WTC11 (cell line): ENCODE data around the gene OTULIN. TPM values are rescaled to one million over a fixed set of nuclear protein-coding genes. Genes with fewer than 3 reads are reported as not detected.

Source experiments
- ATAC-seq: fragments of 200-7000 bp; cut with Tn5 transposase; 2 replicates; pipeline ENCODE4 v1.10.0; 2021; ENCODE audit warnings: mild to moderate bottlenecking, moderate library complexity
- CTCF ChIA-PET: fragments of 300-600 bp; sonication (Branson Sonifier 250); formaldehyde crosslinking; loops from one replicate; lab custom pipeline; 2021; ENCODE audit warnings: antibody characterized with exemption; lab: Charles Lee
- POLR2A ChIA-PET: fragments of 350-600 bp; sonication (Branson Sonifier 250); formaldehyde crosslinking; loops from one replicate; lab custom pipeline; 2021; ENCODE audit warnings: antibody characterized with exemption; lab: Charles Lee
- DNase-seq: peaks from one replicate; pipeline ENCODE4 v3.0.0; 2021; ENCODE audit warnings: low spot score
- H3K27ac Mint-ChIP-seq: 2 replicates; pipeline ENCODE4 v1.8.0; 2021; ENCODE audit warnings: mixed read lengths
- H3K27me3 Mint-ChIP-seq: 2 replicates; pipeline ENCODE4 v1.8.0; 2021; ENCODE audit warnings: low read depth, mild to moderate bottlenecking, moderate library complexity, mixed read lengths
- H3K36me3 Mint-ChIP-seq: 2 replicates; pipeline ENCODE4 v1.8.0; 2021; ENCODE audit warnings: mixed read lengths
- H3K4me1 Mint-ChIP-seq: 2 replicates; pipeline ENCODE4 v1.8.0; 2022; ENCODE audit warnings: mixed read lengths
- H3K4me3 Mint-ChIP-seq: 2 replicates; pipeline ENCODE4 v1.8.0; 2021; ENCODE audit warnings: mild to moderate bottlenecking, moderate library complexity, mixed read lengths
- H3K9me3 Mint-ChIP-seq: 2 replicates; pipeline ENCODE4 v1.8.0; 2021; ENCODE audit warnings: mixed read lengths
- AFF4 ChIP-seq: sonication (generic); formaldehyde crosslinking; IDR thresholded peaks from 2 replicates; pipeline ENCODE4 v1.8.1; 2023; ENCODE audit warnings: mild to moderate bottlenecking, missing genetic modification reagents, borderline replicate concordance
- ARID4B ChIP-seq: sonication (generic); formaldehyde crosslinking; IDR thresholded peaks from 2 replicates; pipeline ENCODE4 v1.8.0; 2023; ENCODE audit warnings: missing genetic modification reagents, mild to moderate bottlenecking, borderline replicate concordance
- CREM ChIP-seq: sonication (generic); formaldehyde crosslinking; IDR thresholded peaks from 2 replicates; pipeline ENCODE4 v1.8.1; 2022; ENCODE audit warnings: mild to moderate bottlenecking, missing genetic modification reagents, moderate library complexity
- GRHL2 ChIP-seq: fragments of 250-450 bp; sonication (Bioruptor Pico); IDR thresholded peaks from 2 replicates; pipeline ENCODE4 v1.8.0; 2022; ENCODE audit warnings: mild to moderate bottlenecking, moderate library complexity; ENCODE audit not compliant: insufficient replicate concordance, severe bottlenecking
- NFATC4 ChIP-seq: fragments of 250-450 bp; sonication (Bioruptor Pico); IDR thresholded peaks from 2 replicates; pipeline ENCODE4 v1.9.0; 2021; ENCODE audit warnings: mild to moderate bottlenecking
- NR2C2 ChIP-seq: sonication (generic); formaldehyde crosslinking; IDR thresholded peaks from 2 replicates; pipeline ENCODE4 v1.8.0; 2022; ENCODE audit warnings: mild to moderate bottlenecking, missing genetic modification reagents
- RORB ChIP-seq: fragments of 250-450 bp; sonication (Bioruptor Pico); IDR thresholded peaks from 2 replicates; pipeline ENCODE4 v1.9.0; 2021; ENCODE audit warnings: mild to moderate bottlenecking
- TEAD1 ChIP-seq: sonication (generic); formaldehyde crosslinking; IDR thresholded peaks from 2 replicates; pipeline ENCODE4 v1.8.0; 2022; ENCODE audit warnings: mild to moderate bottlenecking, missing genetic modification reagents
- TEAD4 ChIP-seq: sonication (generic); formaldehyde crosslinking; IDR thresholded peaks from 2 replicates; pipeline ENCODE4 v1.8.0; 2022; ENCODE audit warnings: mild to moderate bottlenecking, missing genetic modification reagents
- TP53 ChIP-seq: sonication (generic); formaldehyde crosslinking; IDR thresholded peaks from 2 replicates; pipeline ENCODE4 v1.8.1; 2023; ENCODE audit warnings: mild to moderate bottlenecking, missing genetic modification reagents
- ZBTB21 ChIP-seq: sonication (generic); formaldehyde crosslinking; IDR thresholded peaks from 2 replicates; pipeline ENCODE4 v1.8.1; 2023; ENCODE audit warnings: mild to moderate bottlenecking, missing genetic modification reagents, borderline replicate concordance
- ZNF263 ChIP-seq: sonication (generic); formaldehyde crosslinking; IDR thresholded peaks from 2 replicates; pipeline ENCODE4 v1.8.1; 2022; ENCODE audit warnings: low read depth, mild to moderate bottlenecking, moderate library complexity, missing genetic modification reagents
- ZNF281 ChIP-seq: sonication (generic); formaldehyde crosslinking; IDR thresholded peaks from 2 replicates; pipeline ENCODE4 v1.8.0; 2023; ENCODE audit warnings: mild to moderate bottlenecking, missing genetic modification reagents
- ZNF317 ChIP-seq: sonication (generic); formaldehyde crosslinking; IDR thresholded peaks from 2 replicates; pipeline ENCODE4 v1.8.1; 2023; ENCODE audit warnings: low read depth, mild to moderate bottlenecking, moderate library complexity, missing genetic modification reagents, borderline replicate concordance
- ZNF423 ChIP-seq: fragments of 250-450 bp; sonication (Bioruptor Pico); IDR thresholded peaks from 2 replicates; pipeline ENCODE4 v2.1.2; 2022; ENCODE audit warnings: mild to moderate bottlenecking, moderate library complexity
- total RNA-seq: library from RNA; stranded (reverse); gene quantifications from 3 replicates; pipeline ENCODE4 v1.2.3, GENCODE V29; 2021

The OTULIN gene
- total RNA-seq, 1 experiment from 2014 or later: 25.0 TPM

DNA sequence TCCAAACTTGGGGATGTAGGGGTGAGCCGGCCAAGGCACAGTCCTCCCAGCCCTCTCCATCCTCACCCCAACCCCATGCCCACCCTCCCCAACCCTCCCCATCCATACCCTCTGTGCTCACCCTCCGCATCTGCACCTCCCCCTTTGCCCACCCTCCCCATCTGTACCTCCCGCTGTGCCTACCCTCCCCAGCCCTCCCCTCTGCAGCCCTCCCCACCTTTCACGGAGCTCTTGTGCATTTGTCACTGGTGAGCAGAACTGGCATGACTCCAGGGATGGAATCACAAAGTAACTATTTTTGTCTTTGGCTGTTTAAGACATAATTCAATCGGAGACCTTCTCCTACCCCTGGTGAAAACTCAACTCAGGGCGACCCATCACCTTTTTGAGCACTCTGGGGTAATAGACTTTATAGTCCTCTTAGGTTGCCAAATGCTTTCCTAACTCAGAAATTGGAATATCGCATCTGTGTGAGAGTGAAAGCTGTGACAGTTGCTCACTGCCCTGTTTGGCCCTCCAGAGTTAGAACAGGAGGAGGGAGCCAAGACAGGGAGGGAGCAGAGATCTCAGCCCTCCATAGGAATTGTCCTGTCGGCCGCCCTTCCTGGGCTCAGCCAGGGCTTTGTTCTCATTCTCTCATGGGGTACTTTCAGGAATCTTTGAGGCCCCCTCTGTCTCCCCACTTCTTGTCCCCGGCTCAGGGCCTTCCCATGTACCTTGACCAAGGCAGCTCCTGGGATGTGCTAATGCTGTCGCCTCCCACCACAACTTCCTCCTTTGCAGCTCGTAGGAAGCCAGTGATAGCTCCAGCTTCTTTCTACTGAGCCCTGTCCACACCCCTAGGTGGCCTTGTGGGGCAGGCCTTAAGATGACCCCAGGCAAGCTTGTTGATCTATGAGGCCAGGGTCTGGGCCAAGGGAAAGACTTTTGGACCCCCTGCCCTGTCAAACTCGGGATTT, 36.2 kb downstream of the OTULIN start (continued):
- TF ChIP-seq ZNF281: no peak
- TF ChIP-seq CREM (CRISPR knock-in tag): no peak
- no peak for TF ChIP-seq TEAD4 (CRISPR knock-in tag)
- TF ChIP-seq ARID4B: no peak
- TF ChIP-seq AFF4 (CRISPR knock-in tag): no peak

DNA sequence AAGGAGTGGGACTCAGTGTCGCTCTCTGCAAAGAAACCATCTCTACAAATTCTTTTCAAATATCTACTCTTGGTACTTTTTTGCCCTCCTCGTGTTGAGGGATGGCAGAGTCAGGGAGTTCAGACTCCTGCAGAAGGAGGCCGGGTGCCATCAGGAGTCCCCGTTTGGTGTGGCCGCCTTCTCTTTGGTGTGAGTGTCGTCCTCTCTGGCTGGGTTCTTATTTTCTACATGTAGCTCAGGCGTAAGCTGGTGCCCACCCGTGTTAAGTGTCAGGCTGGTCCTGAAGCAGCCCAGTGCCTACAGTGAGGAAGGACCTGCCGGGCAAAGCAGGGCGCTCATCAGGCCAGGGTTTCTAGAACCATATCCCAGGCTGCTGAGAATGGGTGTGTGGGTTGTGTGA, 37.0 kb downstream of the OTULIN start:
- peaks cover 1% of the 10 kb centered on the region; the same call in 1 of the 2 replicates for H3K4me1 Mint-ChIP-seq
- POLR2A ChIA-PET: no interaction called here
- DNase-seq (no peak), ATAC-seq (no peak)
- H3K27me3 Mint-ChIP-seq: no peaks in the 10 kb centered on the region
- H3K4me3 Mint-ChIP-seq: no peak overlapping the region
- CTCF ChIA-PET: no interaction called here
- 0 out of 2 replicates have a peak overlapping the region, but pooled peaks have one; percentile 51 for H3K27ac Mint-ChIP-seq
- H3K9me3 Mint-ChIP-seq: no peaks in the 10 kb centered on the region
- H3K36me3 Mint-ChIP-seq: peaks cover 30% of the 10 kb centered on the region
- TF ChIP-seq TP53: no peak
- TF ChIP-seq NR2C2: no peak
- no peak for TF ChIP-seq ZBTB21 (CRISPR knock-in tag)
- TF ChIP-seq ZNF423 (CRISPR knock-in tag): no peak
- no peak for TF ChIP-seq NFATC4 (CRISPR knock-in tag)

DNA sequence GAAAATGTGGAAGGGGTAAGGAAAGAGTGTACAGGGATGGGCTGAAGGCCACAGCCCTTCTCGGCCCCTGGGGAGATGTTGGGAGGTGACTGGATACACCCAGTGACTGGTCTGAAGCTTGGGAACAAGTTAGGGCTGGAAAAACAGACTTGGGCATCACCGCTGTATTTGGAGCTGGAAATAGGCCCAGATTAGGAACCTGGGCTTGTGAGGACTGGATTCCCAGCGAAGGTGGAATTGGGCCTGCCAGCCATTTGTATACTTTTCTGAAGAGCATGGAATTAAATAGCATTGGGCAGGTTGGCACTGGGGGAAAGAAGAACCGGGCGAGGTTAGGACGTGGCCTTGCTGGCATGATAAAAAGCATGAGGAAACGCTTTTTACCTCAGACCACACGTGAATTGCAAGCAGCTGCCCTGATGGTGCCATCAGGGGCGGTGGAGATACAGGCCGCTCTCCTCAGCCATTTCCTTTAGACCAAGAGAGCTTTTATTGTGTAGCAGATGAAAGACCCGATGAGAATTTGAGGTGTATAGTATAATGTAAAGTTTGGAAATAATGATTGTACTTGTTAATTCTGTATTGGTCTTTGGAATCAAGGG, 37.8 kb downstream of the OTULIN start:
- CTCF ChIA-PET: interaction anchor here (1.2 to 1.6 kb wide), 2 partner anchors 17 to 25 kb away, joined by 4 to 5 read pairs; no protein-coding TSS in a partner anchor
- POLR2A ChIA-PET: no interaction called here
- ATAC-seq (no peak), DNase-seq (no peak)
- H3K4me3 Mint-ChIP-seq: no peak overlapping the region
- TF ChIP-seq ZNF317 (no peak), ZNF263 (CRISPR knock-in tag) (no peak), RORB (CRISPR knock-in tag) (no peak), ZNF423 (CRISPR knock-in tag) (no peak), TEAD1 (CRISPR knock-in tag) (no peak), GRHL2 (no peak)
- peaks cover 31% of the 10 kb centered on the region for H3K36me3 Mint-ChIP-seq
- no peaks in the 10 kb centered on the region for H3K4me1 Mint-ChIP-seq
- no peaks in the 10 kb centered on the region for H3K9me3 Mint-ChIP-seq
- H3K27me3 Mint-ChIP-seq: no peaks in the 10 kb centered on the region
- H3K27ac Mint-ChIP-seq: no peak overlapping the region
